A673 (cell line): ENCODE data around the gene WNK4.

Experiments
- EZH2 ChIP-seq: fragments of 200-600 bp; sonication (generic); IDR thresholded peaks from 2 replicates; pipeline ENCODE4 v1.6.1; 2017; ENCODE audit warnings: borderline replicate concordance, low read depth, mild to moderate bottlenecking, mixed read lengths, antibody characterized with exemption, low read length; ENCODE audit not compliant: poor library complexity, severe bottlenecking
- TF ChIP-seq, protein P1 (sequence below): fragments of 300-800, 200-600 bp; sonication (generic); conservative IDR thresholded peaks from 2 replicates; pipeline ENCODE4 v1.5.1; 2017; ENCODE audit warnings: low read depth, mild to moderate bottlenecking, antibody characterized with exemption, low read length, moderate library complexity, mixed read lengths

DNA sequence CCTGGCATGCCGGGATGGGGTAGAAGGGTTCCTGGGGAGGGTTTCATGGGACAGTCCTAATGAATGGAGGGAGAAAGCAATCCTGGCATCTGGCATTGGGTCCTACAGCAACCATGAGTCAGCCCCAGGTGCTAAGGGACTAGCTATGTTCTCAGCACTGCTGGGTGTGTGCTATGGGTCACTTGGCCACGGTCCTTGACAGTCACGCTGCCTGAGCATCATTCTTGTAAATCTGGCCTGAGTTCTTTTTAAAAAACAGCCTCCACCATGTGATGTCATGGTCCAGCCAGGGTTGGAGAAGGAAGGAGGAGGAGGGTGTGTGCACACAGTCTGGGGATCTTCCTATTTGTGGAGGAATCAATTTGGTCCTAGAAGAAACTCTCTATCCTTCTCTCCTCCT lies 25.6 kb upstream of the WNK4 start:
- TF ChIP-seq, protein P1, sequence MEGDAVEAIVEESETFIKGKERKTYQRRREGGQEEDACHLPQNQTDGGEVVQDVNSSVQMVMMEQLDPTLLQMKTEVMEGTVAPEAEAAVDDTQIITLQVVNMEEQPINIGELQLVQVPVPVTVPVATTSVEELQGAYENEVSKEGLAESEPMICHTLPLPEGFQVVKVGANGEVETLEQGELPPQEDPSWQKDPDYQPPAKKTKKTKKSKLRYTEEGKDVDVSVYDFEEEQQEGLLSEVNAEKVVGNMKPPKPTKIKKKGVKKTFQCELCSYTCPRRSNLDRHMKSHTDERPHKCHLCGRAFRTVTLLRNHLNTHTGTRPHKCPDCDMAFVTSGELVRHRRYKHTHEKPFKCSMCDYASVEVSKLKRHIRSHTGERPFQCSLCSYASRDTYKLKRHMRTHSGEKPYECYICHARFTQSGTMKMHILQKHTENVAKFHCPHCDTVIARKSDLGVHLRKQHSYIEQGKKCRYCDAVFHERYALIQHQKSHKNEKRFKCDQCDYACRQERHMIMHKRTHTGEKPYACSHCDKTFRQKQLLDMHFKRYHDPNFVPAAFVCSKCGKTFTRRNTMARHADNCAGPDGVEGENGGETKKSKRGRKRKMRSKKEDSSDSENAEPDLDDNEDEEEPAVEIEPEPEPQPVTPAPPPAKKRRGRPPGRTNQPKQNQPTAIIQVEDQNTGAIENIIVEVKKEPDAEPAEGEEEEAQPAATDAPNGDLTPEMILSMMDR, result no peak
- TF ChIP-seq EZH2, result no peak
